Natural killer cell treated with Interleukin-12 subunit alpha and Interleukin-12 subunit beta and Interleukin-15 and Interleukin-18, amount 100 ng/mL, for 72 hours (primary cell): ENCODE results near the gene INAVA. TPM values are rescaled to one million over a fixed set of nuclear protein-coding genes. Genes with fewer than 3 reads are reported as not detected.

ENCODE experiments used
- ATAC-seq, 2 donors: fragments of 150-1000 bp; cut with Tn5 transposase in 1 of 2; sonication (Bioruptor Pico), chemical (Tn5 transposase) in 1 of 2; 2 replicates each; pipeline ENCODE4 v1.10.0; 2021
- DNase-seq: peaks from one replicate; pipeline ENCODE4 v3.0.0; 2022; ENCODE audit warnings: low spot score
- H3K27ac Mint-ChIP-seq, 2 donors: 1 replicate in 1 of 2; 2 replicates in 1 of 2; pipeline ENCODE4 v1.8.0; 2022; ENCODE audit warnings: mixed read lengths in 2 of 2, mild to moderate bottlenecking in 1 of 2, moderate library complexity in 1 of 2
- H3K27me3 Mint-ChIP-seq, 2 donors: 1 replicate in 1 of 2; 2 replicates in 1 of 2; pipeline ENCODE4 v1.8.0; 2022; ENCODE audit warnings: mixed read lengths in 2 of 2
- H3K36me3 Mint-ChIP-seq: one replicate; pipeline ENCODE4 v1.8.0; 2022; ENCODE audit warnings: mixed read lengths
- H3K4me1 Mint-ChIP-seq, 2 donors: 1 replicate in 1 of 2; 2 replicates in 1 of 2; pipeline ENCODE4 v1.8.0; 2022; ENCODE audit warnings: low read depth in 2 of 2, mixed read lengths in 2 of 2, mild to moderate bottlenecking in 1 of 2
- H3K4me3 Mint-ChIP-seq: one replicate; pipeline ENCODE4 v1.8.0; 2022; ENCODE audit warnings: mixed read lengths
- H3K9me3 Mint-ChIP-seq: 2 replicates; pipeline ENCODE4 v1.8.0; 2022; ENCODE audit warnings: mixed read lengths
- total RNA-seq, 2 donors: library from RNA; stranded (reverse); gene quantifications; one replicate each; pipeline ENCODE4 v1.2.3, GENCODE V29; 2022

The INAVA gene
- total RNA-seq, 2 donors from 2014 or later: 0.25 to 0.86 TPM

- no peaks in the 10 kb centered on the region for H3K9me3 Mint-ChIP-seq
- peaks cover 15 to 16% of the 10 kb centered on the region in 2 donors for H3K27me3 Mint-ChIP-seq
- H3K36me3 Mint-ChIP-seq: no peaks in the 10 kb centered on the region
- ATAC-seq (no peak), DNase-seq (no peak)
- H3K4me3 Mint-ChIP-seq: no peak overlapping the region
- peak overlapping the region in 1 of 2 donors; percentile 10 for H3K27ac Mint-ChIP-seq
- peaks cover 36 to 38% of the 10 kb centered on the region in 2 donors for H3K4me1 Mint-ChIP-seq
These were observed 25.3 kb upstream of the INAVA start for GRCh38 chr1:200869376-200869752.

- ATAC-seq: peak; percentile 80 to 85
- DNase-seq: no peak
- Mint-ChIP-seq H3K9me3 (no peaks in the 10 kb centered on the region), H3K4me1 (peaks cover 40 to 43% of the 10 kb centered on the region in 2 donors), H3K36me3 (no peaks in the 10 kb centered on the region), H3K27me3 (peaks cover 20% of the 10 kb centered on the region in 2 donors), H3K27ac (peak overlapping the region in 1 of 2 donors; percentile 10), H3K4me3 (peak overlapping the region; percentile 42)
These were observed 24.8 kb upstream of the INAVA start for GRCh38 chr1:200869753-200870391.

- Mint-ChIP-seq H3K9me3 (no peaks in the 10 kb centered on the region), H3K27me3 (peaks cover 19 to 31% of the 10 kb centered on the region in 2 donors), H3K4me3 (peak within 1 kb of the TSS; percentile 23), H3K27ac (no peak within 1 kb of the TSS), H3K4me1 (peaks cover 42 to 44% of the 10 kb centered on the region in 2 donors), H3K36me3 (no peaks in the 10 kb centered on the region)
- ATAC-seq: no peak
- DNase-seq: no peak
These were observed 22.1 kb upstream of the INAVA start, which contains the start of gene GPR25 for GRCh38 chr1:200872446-200873115. Gene GPR25 (plus strand): TSS chr1:200872981. CDS start chr1:200873038, 57 bp downstream.

GRCh38 chr1:200873116-200873670, 21.5 kb upstream of the INAVA start:
- no peak for ATAC-seq
- no peaks in the 10 kb centered on the region for H3K36me3 Mint-ChIP-seq
- no peak for DNase-seq
- H3K4me1 Mint-ChIP-seq: peaks cover 44 to 49% of the 10 kb centered on the region in 2 donors
- H3K27ac Mint-ChIP-seq: no peak overlapping the region
- H3K9me3 Mint-ChIP-seq: no peaks in the 10 kb centered on the region
- peaks cover 19 to 31% of the 10 kb centered on the region in 2 donors for H3K27me3 Mint-ChIP-seq
- peak overlapping the region; percentile 23 for H3K4me3 Mint-ChIP-seq

- Mint-ChIP-seq H3K27me3 (peaks cover 19 to 31% of the 10 kb centered on the region in 2 donors), H3K4me3 (peak overlapping the region; percentile 23), H3K36me3 (no peaks in the 10 kb centered on the region), H3K27ac (peak overlapping the region in 1 of 2 donors; percentile 57), H3K9me3 (no peaks in the 10 kb centered on the region), H3K4me1 (peaks cover 48 to 56% of the 10 kb centered on the region in 2 donors)
- ATAC-seq: peak in 1 of 2 donors; percentile 4
- DNase-seq: no peak
These were observed 20.9 kb upstream of the INAVA start for GRCh38 chr1:200873671-200874397.

- H3K4me3 Mint-ChIP-seq: peak overlapping the region; percentile 23
These were observed 20.0 kb upstream of the INAVA start for GRCh38 chr1:200874694-200875093.

GRCh38 chr1:200875416-200875815, 19.3 kb upstream of the INAVA start:
- ATAC-seq (no peak), DNase-seq (no peak)
- Mint-ChIP-seq H3K4me3 (no peak overlapping the region), H3K4me1 (peaks cover 47 to 51% of the 10 kb centered on the region in 2 donors), H3K36me3 (no peaks in the 10 kb centered on the region), H3K27me3 (peaks cover 19 to 31% of the 10 kb centered on the region in 2 donors), H3K27ac (no peak overlapping the region), H3K9me3 (no peaks in the 10 kb centered on the region)

More at GRCh38 chr1:200874694-200875093, 20.0 kb upstream of the INAVA start:
- H3K27ac Mint-ChIP-seq: peak overlapping the region in 1 of 2 donors; percentile 57
- ATAC-seq (no peak), DNase-seq (no peak)
- H3K36me3 Mint-ChIP-seq: no peaks in the 10 kb centered on the region
- H3K27me3 Mint-ChIP-seq: peaks cover 19 to 31% of the 10 kb centered on the region in 2 donors
- H3K9me3 Mint-ChIP-seq: no peaks in the 10 kb centered on the region
- peaks cover 45 to 51% of the 10 kb centered on the region in 2 donors for H3K4me1 Mint-ChIP-seq

- no peaks in the 10 kb centered on the region for H3K9me3 Mint-ChIP-seq
- H3K36me3 Mint-ChIP-seq: no peaks in the 10 kb centered on the region
- H3K4me3 Mint-ChIP-seq: no peak overlapping the region
- peaks cover 40 to 47% of the 10 kb centered on the region in 2 donors for H3K4me1 Mint-ChIP-seq
- H3K27ac Mint-ChIP-seq: no peak overlapping the region
- peaks cover 14 to 22% of the 10 kb centered on the region in 2 donors for H3K27me3 Mint-ChIP-seq
- ATAC-seq (no peak), DNase-seq (no peak)
These were observed 17.7 kb upstream of the INAVA start for GRCh38 chr1:200877010-200877409.

- Mint-ChIP-seq H3K4me1 (peaks cover 41 to 49% of the 10 kb centered on the region in 2 donors), H3K9me3 (no peaks in the 10 kb centered on the region), H3K27me3 (peaks cover 14 to 20% of the 10 kb centered on the region in 2 donors), H3K36me3 (no peaks in the 10 kb centered on the region), H3K27ac (peak overlapping the region in 1 of 2 donors; percentile 35), H3K4me3 (peak overlapping the region; percentile 20)
- ATAC-seq: peak; percentile 87 to 89
- DNase-seq: no peak
These were observed 16.7 kb upstream of the INAVA start for GRCh38 chr1:200877839-200878551.

GRCh38 chr1:200880212-200880611, 14.5 kb upstream of the INAVA start:
- no peaks in the 10 kb centered on the region for H3K36me3 Mint-ChIP-seq
- H3K4me1 Mint-ChIP-seq: peaks cover 37 to 53% of the 10 kb centered on the region in 2 donors
- peaks cover 2 to 8% of the 10 kb centered on the region in 2 donors for H3K27me3 Mint-ChIP-seq
- no peaks in the 10 kb centered on the region for H3K9me3 Mint-ChIP-seq
- ATAC-seq (peak; percentile 82 to 91), DNase-seq (no peak)
- peak overlapping the region; percentile 13 for H3K4me3 Mint-ChIP-seq
- H3K27ac Mint-ChIP-seq: peak overlapping the region; percentile 8 to 43

GRCh38 chr1:200883118-200883517, 11.6 kb upstream of the INAVA start:
- peaks cover 48 to 67% of the 10 kb centered on the region in 2 donors for H3K4me1 Mint-ChIP-seq
- H3K4me3 Mint-ChIP-seq: no peak overlapping the region
- no peaks in the 10 kb centered on the region for H3K36me3 Mint-ChIP-seq
- H3K27ac Mint-ChIP-seq: peak overlapping the region in 1 of 2 donors; percentile 2
- H3K9me3 Mint-ChIP-seq: no peaks in the 10 kb centered on the region
- DNase-seq (no peak), ATAC-seq (no peak)
- H3K27me3 Mint-ChIP-seq: no peaks in the 10 kb centered on the region

- ATAC-seq: no peak
- H3K27ac Mint-ChIP-seq: peak overlapping the region; percentile 51 to 76
- H3K4me1 Mint-ChIP-seq: peaks cover 57 to 75% of the 10 kb centered on the region in 2 donors
- H3K27me3 Mint-ChIP-seq: no peaks in the 10 kb centered on the region
- DNase-seq: no peak
- H3K4me3 Mint-ChIP-seq: peak overlapping the region; percentile 45
- H3K9me3 Mint-ChIP-seq: no peaks in the 10 kb centered on the region
- H3K36me3 Mint-ChIP-seq: no peaks in the 10 kb centered on the region
These were observed 8.9 kb upstream of the INAVA start for GRCh38 chr1:200885623-200886402.
